SKM-1 (cell line): ENCODE data around the gene SCG5.

Experiments
- DNase-seq: peaks from one replicate; lab custom pipeline; 2025; ENCODE audit not compliant: unreplicated experiment; lab: John Stamatoyannopoulos, UW

SCG5 gene

DNA sequence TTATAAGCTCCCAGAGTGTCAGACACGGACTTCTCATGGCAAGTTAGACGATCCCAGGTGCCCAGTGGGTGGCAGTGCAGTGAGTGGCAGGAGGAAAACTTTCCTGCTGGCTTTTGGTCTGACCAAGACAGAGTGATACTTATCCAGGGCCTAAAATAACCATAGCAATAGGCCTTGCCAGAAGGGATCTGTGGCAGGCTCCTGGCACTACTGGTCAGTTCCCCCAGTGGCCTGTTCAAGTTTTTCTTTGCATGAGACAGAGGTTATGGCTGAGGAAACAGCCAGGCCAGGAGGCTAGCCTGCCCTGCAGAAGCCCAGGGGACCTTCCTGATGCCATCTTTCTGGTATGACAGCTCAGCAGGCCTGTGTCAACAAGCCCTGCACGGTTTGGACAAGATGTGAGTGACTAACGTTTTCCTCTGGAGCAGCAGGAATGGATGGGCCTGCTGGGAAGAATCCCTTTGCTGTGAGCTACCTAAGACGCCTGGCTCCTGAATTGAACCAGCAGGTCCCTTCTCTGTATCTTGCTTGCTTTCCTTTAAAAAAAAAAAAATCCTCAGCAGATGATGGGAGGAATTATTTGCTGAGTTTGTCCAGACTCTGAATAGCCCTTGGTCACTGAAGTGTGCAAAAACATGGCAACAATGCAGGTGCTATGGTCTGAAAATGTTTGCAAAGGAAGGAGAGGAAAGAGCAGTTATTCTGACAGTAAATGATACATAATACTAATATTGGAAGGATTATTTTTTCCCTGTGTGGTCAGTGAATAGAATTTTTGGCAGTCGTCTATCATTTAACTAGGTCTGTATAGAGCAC, 18.0 kb downstream of the SCG5 start:
- DNase-seq: no peak

DNA sequence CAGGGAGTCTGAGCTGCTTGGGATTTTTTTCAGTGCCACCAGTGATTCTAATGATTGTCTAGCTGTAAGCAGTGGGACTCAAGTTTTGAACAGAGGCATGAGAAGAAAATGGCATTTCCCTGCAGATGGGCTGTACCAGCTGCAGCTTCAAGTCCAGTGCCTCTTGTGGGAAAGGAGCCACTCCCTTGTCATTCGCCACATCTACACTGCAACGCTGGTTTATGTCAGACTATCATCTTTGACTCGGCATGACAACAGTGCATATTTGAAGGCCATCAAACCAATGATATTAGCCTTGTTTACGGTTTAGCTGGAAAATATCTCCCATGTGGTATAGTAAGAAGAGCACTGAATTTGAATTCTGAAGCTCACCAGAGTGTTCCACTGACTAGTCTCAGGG, 22.2 kb downstream of the SCG5 start:
- DNase-seq: no peak

DNA sequence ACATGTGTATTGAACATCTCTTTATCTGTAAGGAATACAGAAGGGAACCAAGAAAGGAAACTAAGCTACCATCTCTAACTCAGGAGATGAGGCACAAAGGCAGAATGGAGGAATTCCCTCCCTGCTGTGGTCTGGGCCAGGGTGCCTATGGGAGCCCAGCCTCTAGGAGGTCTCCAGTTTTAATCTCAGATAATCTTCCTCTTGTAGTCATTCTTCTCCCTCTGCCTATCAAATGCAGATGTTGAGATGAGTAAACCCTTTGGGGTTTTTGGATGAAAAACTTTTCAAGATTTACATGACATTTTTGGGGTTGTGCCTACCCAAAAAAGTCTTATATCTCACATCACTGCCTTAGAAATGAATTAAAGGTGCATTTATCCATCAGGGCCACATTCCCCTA, 23.3 kb downstream of the SCG5 start:
- no peak for DNase-seq

DNA sequence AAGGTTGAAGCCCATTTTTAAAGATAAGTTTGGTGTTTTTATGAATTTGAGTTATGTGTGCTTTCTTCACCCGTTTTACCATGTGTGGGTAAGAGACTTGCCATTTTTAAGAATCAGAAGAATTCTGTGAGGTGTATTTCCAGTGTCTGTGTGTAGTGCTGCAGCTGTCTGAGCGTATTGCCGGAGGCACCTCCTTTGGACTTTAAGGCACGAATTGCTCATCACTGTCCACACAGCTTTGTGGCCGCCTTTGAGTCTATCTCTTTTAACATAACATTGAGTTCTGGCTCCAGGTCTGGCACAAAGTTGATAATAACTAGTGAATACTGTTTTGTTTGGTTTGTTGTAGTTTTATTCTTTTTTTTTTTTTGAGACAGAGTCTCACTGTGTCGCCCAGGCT, 25.8 kb downstream of the SCG5 start:
- no peak for DNase-seq

DNA sequence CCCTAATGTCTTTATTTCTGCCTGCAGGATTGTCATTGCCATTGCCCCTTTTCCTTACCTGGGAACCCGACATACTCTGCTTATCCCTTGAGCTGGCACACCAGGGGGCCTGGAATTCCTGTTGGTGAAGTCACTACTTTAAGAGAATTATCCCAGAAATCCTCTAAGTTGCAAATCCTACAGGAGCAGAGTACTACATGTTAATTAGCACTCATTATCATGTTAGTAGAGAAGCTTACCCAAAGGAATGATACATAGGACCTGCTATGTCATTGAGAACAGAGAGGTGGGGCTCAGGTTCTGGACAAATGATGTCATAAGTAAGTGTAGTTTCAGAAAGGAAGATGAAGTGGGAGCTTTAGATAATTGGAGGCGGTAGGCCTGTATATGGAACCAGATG, 27.4 kb downstream of the SCG5 start:
- no peak for DNase-seq

DNA sequence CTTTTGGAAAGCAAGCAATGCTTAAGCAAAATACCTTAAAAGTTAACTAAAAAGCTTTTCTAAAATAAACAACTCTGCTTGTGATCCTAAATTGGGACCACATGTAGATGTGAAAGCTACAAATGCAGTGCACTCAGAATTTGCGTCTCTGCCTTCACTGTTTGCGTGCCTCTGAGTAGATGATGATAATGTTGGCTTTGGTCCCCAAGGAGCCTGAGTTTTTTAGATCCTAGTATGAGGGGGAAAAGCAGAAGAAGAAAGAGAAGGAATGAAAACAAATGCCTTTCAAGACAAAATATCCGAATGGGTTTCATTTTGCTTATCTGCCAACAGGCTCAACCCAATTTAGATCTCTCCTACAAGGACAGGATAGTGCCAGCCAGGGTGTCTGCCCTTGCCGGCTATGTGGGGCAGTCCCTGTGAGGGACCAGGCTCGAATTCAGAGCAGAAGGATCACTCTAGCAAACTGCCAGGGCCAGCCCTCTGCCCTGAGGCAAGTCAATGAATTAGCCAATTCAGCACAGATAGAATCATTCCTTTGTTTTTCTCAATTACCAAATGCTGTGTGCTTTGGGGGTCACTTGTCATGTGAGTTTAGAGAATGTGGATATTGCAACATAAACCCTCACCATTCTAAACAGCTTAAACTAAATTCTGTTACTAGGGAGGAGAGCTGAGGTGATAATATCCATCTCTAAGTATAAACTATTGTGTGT, 28.5 kb downstream of the SCG5 start:
- no peak for DNase-seq

DNA sequence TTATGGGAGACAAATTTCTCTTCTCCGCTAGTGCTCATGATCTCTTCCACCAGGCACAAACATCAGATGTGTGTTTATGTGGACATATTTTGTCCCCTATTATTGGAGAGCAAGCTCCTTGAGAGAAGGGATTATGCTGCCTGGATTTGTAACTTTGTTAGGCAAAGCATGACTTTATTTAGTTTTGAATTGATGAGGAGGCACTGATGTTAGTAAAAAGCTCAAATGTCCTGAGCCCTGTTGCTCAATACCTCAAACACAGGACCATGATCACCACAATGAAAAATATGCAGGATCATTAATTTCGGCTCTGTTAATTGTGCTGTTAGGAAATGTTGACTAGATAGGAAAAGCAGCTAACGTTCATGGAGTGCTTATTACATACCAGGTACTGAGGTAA, 29.1 kb downstream of the SCG5 start:
- DNase-seq: no peak

DNA sequence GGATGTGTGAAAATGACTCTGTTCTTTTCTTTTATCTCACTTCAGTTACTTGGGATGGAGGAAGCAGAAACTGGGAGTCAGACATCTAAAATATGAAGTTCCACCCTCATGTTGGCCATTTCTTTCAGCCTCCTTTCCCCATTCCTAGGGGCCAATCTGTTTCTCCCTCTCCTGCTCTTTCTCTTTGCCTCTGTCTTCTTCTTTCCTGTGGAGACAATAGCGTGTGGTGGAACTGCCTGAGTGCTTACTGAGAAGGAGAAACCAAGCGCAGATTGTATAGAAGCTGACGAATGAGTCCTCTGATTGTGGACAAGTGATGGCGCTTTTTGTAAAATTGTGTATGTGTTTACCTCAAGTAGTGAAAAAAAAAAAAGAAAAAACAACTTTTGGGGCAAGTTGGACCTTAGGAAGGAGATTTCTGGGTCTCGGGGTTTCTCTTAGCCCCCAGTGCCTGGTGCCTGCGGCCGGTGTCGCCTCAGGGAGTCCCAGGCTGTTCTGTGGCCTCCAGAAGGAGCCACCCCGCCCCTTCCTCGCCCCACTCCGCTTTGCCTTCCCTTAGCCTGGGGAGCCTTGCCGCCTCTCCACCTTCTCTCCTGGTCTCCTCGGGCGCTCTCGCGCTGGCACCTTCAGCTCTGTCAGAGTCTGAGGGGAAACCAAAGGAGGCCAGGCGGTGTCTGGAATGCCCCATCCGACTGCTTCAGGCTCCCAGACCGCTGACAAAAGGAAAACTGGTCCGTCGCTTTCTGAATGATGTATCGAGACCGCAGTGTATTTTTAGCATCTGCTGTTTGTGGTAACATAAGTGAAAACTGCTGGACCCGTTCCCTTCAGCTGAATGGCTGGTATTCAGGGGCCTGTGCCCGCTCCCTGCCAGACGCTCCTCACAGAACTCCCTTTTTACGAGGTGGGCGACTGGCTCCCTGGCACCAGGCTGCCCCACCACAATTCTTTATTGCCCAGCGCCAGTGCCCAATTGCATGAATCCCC, 30.1 kb downstream of the SCG5 start:
- no peak for DNase-seq

DNA sequence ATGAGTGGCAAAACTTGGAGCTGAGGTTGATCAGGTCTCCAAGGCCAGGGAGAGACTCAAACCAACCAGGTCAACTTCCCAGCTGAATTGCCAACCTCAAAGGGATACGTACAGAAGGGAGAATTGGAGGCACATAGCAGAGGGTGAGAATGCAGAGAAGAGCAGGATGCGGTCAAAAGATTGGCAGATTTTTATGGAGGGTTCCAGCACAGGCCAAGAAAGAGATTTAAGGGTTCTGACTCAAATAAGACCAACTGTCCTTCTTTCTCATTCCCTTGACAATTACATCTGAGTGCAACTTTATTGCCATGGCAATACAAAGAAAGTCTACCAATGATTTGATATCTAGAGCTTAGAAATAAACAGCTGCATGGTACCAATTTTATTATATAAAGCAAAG, 33.2 kb downstream of the SCG5 start:
- no peak for DNase-seq

DNA sequence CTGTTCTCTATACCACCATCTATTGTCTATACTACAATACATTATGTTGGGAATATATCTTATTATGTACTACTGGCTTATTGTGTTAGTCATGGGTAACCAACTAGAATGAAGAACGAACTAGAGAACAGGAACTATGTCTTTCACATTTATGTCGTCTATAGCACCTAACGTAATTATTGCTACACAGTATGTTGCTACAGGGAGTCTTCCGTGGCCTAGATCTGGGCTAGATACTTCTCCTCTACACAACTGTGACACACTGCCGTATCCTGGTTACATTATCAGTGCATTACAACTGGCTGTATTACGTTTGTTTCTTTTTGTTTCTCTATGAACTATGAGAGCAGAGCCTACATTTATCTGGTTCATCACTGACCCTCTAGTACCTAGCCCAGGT, 34.0 kb downstream of the SCG5 start:
- DNase-seq: no peak

DNA sequence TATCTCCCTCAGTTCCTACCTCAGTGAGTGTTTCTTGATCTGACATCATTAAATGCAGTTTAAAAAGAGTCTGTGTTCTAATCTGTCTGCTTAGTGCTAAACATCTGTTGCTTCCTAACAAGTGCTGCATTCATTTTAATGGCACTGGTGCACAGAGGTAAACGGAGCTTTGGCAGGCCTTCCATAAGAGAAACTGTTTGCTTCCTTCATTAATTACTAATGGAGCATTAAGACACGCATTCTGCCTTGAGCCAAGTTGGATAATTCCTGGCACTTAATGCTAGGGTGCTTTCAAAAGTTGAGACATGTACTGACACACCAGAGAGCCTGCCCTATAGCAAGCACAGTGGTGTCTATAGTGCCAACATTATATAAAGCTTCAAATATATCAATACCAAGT, 34.7 kb downstream of the SCG5 start:
- no peak for DNase-seq

DNA sequence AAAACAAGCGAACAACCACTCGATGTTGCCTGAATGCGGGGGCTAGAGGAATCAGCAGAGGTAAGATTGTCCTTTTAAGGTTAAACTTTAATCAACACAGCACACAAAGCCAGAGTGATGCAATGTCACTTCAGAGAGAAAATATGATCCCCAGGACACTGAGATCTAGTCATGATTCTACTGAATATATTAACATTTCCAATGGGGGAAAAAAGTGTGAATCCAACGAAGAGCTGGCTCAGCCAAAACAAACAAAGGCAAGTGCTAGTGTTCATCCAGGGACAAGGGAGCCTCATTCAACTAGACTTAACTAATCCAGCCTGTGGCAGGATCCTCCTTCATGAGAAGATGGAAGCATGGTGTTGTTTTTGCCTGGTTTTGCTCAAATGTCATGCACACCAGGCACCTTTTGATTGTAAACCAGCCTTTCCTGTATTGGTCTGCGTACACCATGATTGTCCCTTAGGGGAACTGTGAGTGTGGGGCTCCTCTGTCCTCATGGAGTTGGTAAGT, 35.8 kb downstream of the SCG5 start:
- no peak for DNase-seq

DNA sequence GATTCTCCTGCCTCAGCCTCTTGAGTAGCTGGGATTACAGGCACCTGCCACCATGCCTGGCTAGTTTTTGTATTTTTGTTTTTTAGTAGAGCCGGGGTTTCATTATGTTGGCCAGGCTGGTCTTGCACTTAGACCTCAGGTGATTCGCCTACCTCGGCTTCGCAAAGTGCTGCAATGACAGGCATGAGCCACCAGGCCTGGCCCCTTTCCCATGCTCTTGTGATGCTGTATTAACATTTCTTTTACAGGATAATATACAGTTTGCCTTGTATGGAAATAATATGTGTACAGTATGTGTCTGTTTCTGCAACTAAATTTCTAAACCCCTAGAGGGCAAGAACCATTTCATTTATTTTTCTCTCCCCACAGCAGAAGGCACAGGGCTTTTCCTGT, 37.8 kb downstream of the SCG5 start:
- no peak for DNase-seq

DNA sequence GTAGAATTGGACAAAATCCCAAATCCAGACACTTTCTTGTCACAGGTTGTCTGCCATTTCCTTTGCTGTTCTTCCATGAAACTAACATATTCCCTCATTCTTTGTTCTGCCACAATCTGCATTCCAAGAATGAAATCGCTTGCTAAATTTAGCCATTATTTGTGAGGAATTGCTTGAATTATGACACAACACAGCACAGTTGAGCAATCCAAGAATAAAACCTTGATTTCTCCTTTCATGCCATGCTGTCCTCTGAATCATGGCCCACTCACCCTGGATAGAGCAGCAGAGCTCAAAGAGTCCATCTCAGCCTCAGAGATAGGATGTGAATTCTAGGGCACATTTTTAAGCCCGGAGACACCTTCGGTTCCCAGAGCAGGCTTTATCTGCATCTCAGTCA, 41.1 kb downstream of the SCG5 start:
- DNase-seq: no peak

DNA sequence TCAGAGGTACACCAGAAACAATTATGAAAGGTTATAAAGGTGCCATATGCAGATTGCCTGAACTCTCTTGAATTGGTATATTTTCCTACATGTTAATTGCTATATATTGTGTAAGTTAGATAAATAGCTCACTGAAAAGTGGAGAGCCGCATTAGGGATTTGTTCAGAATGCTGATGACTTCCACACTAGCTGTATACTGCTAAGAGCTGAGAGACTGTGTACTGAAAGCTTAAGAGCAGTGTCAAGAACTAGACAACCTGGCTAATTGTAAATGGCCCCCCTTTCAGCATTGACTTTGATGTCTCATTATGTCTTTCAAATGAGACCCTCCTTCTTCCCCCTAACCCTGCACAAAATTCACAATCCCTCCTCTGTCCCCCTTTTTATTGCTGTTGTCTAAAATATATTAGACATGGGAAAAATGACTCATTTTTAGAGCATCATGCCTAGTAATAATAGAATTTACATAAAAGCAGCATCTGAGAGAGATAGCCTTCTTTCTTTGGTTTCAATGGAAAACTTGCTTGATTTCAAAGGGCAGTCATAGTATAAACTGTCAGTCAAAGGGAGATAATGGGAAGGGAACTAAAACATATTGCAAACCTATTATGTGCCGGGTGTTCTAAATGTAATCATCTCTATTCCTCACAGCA, 41.6 kb downstream of the SCG5 start:
- DNase-seq: no peak

DNA sequence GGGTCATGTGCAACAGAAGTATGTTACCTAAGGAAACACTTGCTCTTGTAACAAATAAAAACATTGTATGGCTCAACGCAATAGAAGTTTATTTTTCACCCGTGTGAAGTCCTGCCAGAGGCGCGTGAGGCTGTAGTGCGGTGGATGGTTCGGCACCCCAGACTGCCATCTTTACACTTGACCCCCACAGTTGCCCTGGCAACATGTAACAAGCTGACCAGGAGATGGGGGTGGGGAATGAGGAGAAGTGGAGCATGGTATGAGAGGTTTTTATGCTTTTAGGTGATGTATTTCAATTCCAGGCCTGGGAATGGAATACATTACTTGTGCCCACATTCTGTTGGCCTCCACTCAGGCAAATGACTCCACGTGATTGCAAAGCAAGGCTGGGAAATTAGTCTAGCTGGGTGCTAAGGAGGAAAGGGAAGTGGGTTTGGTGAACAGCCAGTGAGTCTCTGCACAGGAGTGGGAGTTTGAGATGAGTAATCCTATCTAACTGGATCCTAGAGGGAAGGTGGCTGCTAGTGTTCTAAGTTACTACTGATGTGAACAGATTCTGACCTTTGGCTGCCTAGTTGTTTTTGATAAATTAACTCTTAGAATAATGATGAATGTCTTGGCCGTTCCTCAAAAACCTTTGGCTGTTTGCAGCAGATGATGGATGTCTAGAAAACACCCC, 42.5 kb downstream of the SCG5 start:
- peak; percentile 8 for DNase-seq

DNA sequence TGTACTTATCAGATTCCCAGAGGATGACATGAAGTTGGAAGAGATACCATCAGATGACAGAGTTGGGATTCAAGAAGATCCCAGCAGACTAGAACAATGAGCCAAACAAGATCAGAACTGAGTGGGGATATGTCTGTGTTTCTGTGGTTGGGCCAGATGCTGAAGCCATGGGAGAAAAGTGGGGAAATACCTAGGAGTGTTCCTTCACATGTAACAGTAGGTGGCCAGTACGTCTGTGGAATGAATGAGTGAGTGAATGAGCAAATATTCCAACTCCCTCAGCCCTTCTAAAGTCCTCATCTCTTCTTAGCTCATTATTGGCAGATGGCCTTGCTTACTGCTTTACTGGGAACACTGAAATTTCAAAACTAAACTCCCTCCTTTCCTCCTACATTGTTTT, 44.1 kb downstream of the SCG5 start:
- DNase-seq: no peak

DNA sequence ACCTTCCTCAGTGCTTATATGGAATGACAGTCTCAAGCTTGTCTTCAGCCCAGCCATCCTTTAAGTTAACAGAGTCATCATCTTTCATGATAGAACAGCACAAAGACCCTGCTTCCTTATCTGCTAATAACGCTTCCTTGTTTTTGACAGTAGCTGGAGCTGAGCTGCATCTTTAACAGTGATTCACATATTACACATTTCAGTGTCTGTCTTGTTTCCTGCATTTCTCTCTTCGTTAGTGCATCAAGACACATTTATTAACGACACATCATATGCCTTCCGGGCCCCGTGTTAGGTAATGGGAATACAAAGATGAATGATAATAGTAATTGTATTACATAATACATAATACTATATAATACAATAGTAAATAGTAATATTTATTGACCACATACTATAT, 46.0 kb downstream of the SCG5 start:
- DNase-seq: no peak

DNA sequence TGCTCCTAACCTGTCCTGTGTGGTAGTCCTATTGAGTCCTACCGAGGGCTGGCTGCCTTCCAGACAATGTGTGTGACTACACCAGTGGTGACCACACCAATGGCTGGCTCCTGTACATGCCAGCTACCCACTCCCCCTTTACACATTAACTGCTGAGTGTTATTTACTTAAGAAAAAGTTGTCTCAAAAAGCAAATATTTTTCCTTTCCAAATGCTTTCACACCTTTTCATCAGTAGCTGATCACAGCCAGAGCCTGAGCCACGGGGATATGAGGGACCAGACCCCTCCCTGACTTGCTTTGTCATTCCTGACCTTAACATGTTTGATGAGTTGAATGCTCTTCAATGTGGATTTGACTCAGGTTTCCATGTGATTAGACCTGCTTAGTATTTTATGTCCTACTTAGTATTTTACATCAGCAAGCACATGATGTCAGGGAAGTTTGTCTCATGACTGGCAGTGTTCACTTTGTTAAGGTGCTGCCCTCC, 46.7 kb downstream of the SCG5 start:
- no peak for DNase-seq
